Measurements from ENCODE around the gene TPK1. TPM values are rescaled to one million over a fixed set of nuclear protein-coding genes. Genes with fewer than 3 reads are reported as not detected.

TPK1 gene
- total and polyA plus RNA-seq, 2 of the 8 experiments (the other 6 are each of a cell fraction or from before 2014, with no cell fraction given): 1.9 to 2.7 TPM

- TF ChIP-seq, protein P1, sequence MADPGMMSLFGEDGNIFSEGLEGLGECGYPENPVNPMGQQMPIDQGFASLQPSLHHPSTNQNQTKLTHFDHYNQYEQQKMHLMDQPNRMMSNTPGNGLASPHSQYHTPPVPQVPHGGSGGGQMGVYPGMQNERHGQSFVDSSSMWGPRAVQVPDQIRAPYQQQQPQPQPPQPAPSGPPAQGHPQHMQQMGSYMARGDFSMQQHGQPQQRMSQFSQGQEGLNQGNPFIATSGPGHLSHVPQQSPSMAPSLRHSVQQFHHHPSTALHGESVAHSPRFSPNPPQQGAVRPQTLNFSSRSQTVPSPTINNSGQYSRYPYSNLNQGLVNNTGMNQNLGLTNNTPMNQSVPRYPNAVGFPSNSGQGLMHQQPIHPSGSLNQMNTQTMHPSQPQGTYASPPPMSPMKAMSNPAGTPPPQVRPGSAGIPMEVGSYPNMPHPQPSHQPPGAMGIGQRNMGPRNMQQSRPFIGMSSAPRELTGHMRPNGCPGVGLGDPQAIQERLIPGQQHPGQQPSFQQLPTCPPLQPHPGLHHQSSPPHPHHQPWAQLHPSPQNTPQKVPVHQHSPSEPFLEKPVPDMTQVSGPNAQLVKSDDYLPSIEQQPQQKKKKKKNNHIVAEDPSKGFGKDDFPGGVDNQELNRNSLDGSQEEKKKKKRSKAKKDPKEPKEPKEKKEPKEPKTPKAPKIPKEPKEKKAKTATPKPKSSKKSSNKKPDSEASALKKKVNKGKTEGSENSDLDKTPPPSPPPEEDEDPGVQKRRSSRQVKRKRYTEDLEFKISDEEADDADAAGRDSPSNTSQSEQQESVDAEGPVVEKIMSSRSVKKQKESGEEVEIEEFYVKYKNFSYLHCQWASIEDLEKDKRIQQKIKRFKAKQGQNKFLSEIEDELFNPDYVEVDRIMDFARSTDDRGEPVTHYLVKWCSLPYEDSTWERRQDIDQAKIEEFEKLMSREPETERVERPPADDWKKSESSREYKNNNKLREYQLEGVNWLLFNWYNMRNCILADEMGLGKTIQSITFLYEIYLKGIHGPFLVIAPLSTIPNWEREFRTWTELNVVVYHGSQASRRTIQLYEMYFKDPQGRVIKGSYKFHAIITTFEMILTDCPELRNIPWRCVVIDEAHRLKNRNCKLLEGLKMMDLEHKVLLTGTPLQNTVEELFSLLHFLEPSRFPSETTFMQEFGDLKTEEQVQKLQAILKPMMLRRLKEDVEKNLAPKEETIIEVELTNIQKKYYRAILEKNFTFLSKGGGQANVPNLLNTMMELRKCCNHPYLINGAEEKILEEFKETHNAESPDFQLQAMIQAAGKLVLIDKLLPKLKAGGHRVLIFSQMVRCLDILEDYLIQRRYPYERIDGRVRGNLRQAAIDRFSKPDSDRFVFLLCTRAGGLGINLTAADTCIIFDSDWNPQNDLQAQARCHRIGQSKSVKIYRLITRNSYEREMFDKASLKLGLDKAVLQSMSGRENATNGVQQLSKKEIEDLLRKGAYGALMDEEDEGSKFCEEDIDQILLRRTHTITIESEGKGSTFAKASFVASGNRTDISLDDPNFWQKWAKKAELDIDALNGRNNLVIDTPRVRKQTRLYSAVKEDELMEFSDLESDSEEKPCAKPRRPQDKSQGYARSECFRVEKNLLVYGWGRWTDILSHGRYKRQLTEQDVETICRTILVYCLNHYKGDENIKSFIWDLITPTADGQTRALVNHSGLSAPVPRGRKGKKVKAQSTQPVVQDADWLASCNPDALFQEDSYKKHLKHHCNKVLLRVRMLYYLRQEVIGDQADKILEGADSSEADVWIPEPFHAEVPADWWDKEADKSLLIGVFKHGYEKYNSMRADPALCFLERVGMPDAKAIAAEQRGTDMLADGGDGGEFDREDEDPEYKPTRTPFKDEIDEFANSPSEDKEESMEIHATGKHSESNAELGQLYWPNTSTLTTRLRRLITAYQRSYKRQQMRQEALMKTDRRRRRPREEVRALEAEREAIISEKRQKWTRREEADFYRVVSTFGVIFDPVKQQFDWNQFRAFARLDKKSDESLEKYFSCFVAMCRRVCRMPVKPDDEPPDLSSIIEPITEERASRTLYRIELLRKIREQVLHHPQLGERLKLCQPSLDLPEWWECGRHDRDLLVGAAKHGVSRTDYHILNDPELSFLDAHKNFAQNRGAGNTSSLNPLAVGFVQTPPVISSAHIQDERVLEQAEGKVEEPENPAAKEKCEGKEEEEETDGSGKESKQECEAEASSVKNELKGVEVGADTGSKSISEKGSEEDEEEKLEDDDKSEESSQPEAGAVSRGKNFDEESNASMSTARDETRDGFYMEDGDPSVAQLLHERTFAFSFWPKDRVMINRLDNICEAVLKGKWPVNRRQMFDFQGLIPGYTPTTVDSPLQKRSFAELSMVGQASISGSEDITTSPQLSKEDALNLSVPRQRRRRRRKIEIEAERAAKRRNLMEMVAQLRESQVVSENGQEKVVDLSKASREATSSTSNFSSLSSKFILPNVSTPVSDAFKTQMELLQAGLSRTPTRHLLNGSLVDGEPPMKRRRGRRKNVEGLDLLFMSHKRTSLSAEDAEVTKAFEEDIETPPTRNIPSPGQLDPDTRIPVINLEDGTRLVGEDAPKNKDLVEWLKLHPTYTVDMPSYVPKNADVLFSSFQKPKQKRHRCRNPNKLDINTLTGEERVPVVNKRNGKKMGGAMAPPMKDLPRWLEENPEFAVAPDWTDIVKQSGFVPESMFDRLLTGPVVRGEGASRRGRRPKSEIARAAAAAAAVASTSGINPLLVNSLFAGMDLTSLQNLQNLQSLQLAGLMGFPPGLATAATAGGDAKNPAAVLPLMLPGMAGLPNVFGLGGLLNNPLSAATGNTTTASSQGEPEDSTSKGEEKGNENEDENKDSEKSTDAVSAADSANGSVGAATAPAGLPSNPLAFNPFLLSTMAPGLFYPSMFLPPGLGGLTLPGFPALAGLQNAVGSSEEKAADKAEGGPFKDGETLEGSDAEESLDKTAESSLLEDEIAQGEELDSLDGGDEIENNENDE (IDR thresholded peaks at IDR 0.05; ENCODE audit: insufficient replicate concordance, low read length): no peak
- no peak for TF ChIP-seq PHF8 (conservative IDR thresholded peaks at IDR 0.05; ENCODE audit: low read depth, low read length)
Observed at GRCh38 chr7:144414815-144415214, 421.0 kb downstream of the TPK1 start (continued).

Measured in H1 (cell line).